Measurements from ENCODE around the gene H19. TPM values are rescaled to one million over a fixed set of nuclear protein-coding genes. Genes with fewer than 3 reads are reported as not detected.

The H19 gene
- total RNA-seq, 1 donor from 2014 or later: 71.3 TPM

DNA sequence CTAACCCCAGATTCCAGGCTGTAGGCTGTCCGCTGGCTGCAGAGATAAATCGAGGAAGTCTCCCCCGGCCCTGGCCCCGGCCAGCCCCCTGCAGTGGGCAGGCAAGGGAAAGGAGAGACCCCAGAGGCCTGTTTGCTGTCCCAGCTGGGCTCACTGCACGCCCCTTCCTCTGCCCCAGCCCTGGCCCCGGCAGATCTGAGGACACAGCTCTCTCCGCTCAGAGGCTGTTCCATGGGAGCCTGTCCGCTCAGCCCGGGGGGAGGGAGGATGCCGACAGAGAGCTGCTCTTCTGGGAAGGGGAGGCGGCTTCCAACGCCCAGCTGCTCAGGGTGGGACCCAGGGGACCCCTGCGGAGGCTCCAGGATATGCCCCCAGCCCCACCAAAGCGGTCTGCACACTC is 37.7 kb upstream of the H19 start:
- TF ChIP-seq, protein P1, sequence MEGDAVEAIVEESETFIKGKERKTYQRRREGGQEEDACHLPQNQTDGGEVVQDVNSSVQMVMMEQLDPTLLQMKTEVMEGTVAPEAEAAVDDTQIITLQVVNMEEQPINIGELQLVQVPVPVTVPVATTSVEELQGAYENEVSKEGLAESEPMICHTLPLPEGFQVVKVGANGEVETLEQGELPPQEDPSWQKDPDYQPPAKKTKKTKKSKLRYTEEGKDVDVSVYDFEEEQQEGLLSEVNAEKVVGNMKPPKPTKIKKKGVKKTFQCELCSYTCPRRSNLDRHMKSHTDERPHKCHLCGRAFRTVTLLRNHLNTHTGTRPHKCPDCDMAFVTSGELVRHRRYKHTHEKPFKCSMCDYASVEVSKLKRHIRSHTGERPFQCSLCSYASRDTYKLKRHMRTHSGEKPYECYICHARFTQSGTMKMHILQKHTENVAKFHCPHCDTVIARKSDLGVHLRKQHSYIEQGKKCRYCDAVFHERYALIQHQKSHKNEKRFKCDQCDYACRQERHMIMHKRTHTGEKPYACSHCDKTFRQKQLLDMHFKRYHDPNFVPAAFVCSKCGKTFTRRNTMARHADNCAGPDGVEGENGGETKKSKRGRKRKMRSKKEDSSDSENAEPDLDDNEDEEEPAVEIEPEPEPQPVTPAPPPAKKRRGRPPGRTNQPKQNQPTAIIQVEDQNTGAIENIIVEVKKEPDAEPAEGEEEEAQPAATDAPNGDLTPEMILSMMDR (conservative IDR thresholded peaks at IDR 0.05): no peak
- no peaks in the 10 kb centered on the region for H3K36me3 Mint-ChIP-seq (ENCODE audit: low read depth)
- H3K4me1 Mint-ChIP-seq: no peaks in the 10 kb centered on the region
- no peaks in the 10 kb centered on the region for H3K27me3 Mint-ChIP-seq (ENCODE audit: low read depth)
- H3K9me3 Mint-ChIP-seq: no peaks in the 10 kb centered on the region
- H3K27ac Mint-ChIP-seq (ENCODE audit: unreplicated experiment): no peak overlapping the region
- no peak for DNase-seq (ENCODE audit: low read depth, low spot score)
- H3K4me3 Mint-ChIP-seq: no peak overlapping the region

DNA sequence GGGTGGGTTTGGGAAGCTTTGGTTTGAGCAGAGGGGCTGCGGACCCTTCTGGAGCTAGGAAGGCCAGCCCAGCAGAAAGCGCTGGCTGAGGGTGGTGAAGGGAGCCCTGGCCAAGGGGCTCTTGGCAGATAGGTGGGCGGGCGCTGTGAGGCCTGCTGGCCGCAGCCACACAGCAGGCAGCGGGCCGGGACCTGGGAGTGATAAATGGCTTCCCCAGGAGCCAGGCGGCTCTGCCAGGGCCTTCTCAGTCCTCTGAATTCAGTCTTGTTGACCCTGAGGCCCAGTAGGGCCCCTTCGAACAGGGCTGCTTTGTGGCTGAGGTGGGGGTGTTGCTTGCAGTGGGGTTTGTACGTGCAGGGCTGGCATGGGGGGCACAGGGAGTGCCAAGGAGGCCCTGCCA is 33.4 kb upstream of the H19 start:
- no peak overlapping the region for H3K4me3 Mint-ChIP-seq
- no peaks in the 10 kb centered on the region for H3K4me1 Mint-ChIP-seq
- H3K27ac Mint-ChIP-seq (ENCODE audit: unreplicated experiment): no peak overlapping the region

DNA sequence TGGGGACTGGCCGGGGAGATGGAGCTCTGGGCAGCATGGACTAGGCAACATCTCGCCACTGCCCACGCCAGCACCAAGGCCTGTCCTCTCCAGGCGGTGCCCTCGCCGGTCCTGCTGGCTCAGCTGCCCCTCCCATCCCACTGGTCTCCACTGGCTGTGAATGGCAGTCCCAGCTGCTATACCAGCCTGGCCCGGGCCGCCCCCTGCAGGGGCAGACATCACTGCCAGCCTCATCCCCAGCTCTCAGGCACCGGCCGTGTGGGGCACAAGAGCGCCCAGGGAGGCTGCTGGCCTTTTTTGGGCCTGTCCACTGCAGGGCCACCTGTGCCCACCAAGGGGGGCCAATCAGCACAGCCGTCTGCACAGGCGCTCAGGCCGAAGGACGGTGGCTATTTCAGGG is 30.1 kb upstream of the H19 start:
- Mint-ChIP-seq H3K4me3 (no peak overlapping the region), H3K27ac (ENCODE audit: unreplicated experiment) (no peak overlapping the region), H3K36me3 (ENCODE audit: low read depth) (no peaks in the 10 kb centered on the region), H3K9me3 (no peaks in the 10 kb centered on the region), H3K27me3 (ENCODE audit: low read depth) (no peaks in the 10 kb centered on the region), H3K4me1 (no peaks in the 10 kb centered on the region)
- DNase-seq (ENCODE audit: low read depth, low spot score): no peak
- TF ChIP-seq, protein P1 (conservative IDR thresholded peaks at IDR 0.05): no peak

More for the DNA sequence above, 33.4 kb upstream of the H19 start:
- no peaks in the 10 kb centered on the region for H3K36me3 Mint-ChIP-seq (ENCODE audit: low read depth)
- no peaks in the 10 kb centered on the region for H3K9me3 Mint-ChIP-seq
- no peak for DNase-seq (ENCODE audit: low read depth, low spot score)
- TF ChIP-seq, protein P1 (conservative IDR thresholded peaks at IDR 0.05): no peak
- H3K27me3 Mint-ChIP-seq (ENCODE audit: low read depth): no peaks in the 10 kb centered on the region

DNA sequence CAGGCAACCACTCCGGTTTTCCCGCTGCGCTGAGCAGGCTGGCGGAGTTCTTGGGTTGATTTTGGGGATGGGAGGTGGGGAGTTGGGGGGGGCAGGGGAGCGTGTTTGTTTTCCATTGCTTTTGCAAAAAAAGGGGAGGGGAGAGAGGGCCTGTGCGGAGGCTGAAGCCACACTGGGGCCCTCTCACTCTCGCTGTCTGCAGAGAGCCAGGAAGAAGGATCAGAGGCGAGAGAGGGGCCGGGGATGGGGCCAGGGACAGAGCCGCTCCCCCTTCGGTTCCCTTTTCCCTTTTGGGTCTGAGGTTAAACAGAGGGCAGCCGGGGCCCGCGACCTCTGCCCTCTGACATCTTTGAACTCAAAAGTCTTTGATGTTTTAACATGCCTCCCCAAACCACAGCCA is 17.4 kb upstream of the H19 start:
- H3K36me3 Mint-ChIP-seq (ENCODE audit: low read depth): no peaks in the 10 kb centered on the region
- TF ChIP-seq, protein P1 (conservative IDR thresholded peaks at IDR 0.05): no peak
- no peaks in the 10 kb centered on the region for H3K27me3 Mint-ChIP-seq (ENCODE audit: low read depth)
- H3K9me3 Mint-ChIP-seq: no peaks in the 10 kb centered on the region
- no peak overlapping the region for H3K27ac Mint-ChIP-seq (ENCODE audit: unreplicated experiment)
- no peaks in the 10 kb centered on the region for H3K4me1 Mint-ChIP-seq
- no peak overlapping the region for H3K4me3 Mint-ChIP-seq
- no peak for DNase-seq (ENCODE audit: low read depth, low spot score)

DNA sequence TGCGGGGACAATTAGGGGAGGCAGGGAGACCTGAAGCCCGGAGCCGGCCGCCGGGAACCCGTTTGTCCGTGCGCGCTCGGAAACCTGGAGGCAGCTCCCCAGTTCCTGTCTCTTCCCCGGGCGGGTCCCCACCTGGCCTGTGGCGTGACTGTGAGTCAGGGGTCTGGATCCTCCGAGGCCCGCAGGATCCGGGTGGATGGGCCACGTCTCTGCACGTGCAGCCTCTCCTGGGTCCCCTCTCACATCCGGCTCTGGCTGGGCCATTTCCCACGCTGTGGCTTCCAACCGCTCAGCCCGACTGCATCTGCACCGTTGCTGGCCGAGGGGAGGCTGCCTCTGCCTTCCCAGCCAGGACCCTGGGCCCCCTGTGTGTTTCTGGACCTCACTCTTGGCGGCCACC is 14.8 kb upstream of the H19 start:
- Mint-ChIP-seq H3K4me1 (no peaks in the 10 kb centered on the region), H3K4me3 (no peak overlapping the region), H3K9me3 (no peaks in the 10 kb centered on the region), H3K27me3 (ENCODE audit: low read depth) (no peaks in the 10 kb centered on the region), H3K36me3 (ENCODE audit: low read depth) (no peaks in the 10 kb centered on the region), H3K27ac (ENCODE audit: unreplicated experiment) (no peak overlapping the region)
- TF ChIP-seq, protein P1 (conservative IDR thresholded peaks at IDR 0.05): no peak
- DNase-seq (ENCODE audit: low read depth, low spot score): no peak

DNA sequence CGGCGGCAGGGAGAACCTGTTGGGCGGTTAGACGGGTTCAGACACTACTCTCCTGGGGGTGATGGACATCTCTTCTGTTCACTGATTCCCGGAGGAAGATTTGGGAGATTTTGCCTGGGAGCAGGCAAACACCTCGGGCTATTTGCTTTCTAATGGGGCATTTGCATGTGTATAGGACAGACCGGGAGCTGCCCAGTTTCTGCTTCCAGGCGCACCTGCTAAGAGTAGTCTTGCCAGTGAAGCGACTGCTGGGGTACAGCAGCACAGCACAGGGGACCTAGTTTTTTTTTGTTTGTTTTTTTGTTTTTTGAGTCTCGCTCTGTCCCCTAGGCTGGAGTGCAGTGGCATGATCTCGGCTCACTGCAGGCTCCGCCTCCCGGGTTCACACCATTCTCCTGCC is 6.8 kb upstream of the H19 start:
- TF ChIP-seq, protein P1 (conservative IDR thresholded peaks at IDR 0.05): no peak
- H3K36me3 Mint-ChIP-seq (ENCODE audit: low read depth): no peaks in the 10 kb centered on the region
- no peaks in the 10 kb centered on the region for H3K9me3 Mint-ChIP-seq
- no peaks in the 10 kb centered on the region for H3K4me1 Mint-ChIP-seq
- no peak overlapping the region for H3K27ac Mint-ChIP-seq (ENCODE audit: unreplicated experiment)
- no peak overlapping the region for H3K4me3 Mint-ChIP-seq
- no peak for DNase-seq (ENCODE audit: low read depth, low spot score)
- H3K27me3 Mint-ChIP-seq (ENCODE audit: low read depth): no peaks in the 10 kb centered on the region
